Natural killer cell (primary cell): ENCODE results near the gene SLC9A7. TPM values are rescaled to one million over a fixed set of nuclear protein-coding genes. Genes with fewer than 3 reads are reported as not detected.

Experiments used
- ATAC-seq, 3 donors: fragments of 150-1000 bp in 2 of 3; fragments of 200-7000 bp in 1 of 3; cut with Tn5 transposase; 1 replicate in 1 of 3; 2 replicates in 2 of 3; pipeline ENCODE4 v1.10.0; 2021; ENCODE audit warnings: mild to moderate bottlenecking in 2 of 3, moderate library complexity in 2 of 3
- DNase-seq, 2 donors: peaks; one replicate each; pipeline versions ENCODE4 v3.0.0 to v3.0.0-alpha.2; 2013 to 2021; ENCODE audit warnings: mixed read lengths in 1 of 2
- H3K27ac ChIP-seq: one replicate; pipeline ENCODE4 v1.5.1; 2013; ENCODE audit warnings: mild to moderate bottlenecking, low read length
- H3K27me3 ChIP-seq: one replicate; pipeline ENCODE4 v1.6.1; 2013; ENCODE audit warnings: low read length; ENCODE audit not compliant: control insufficient read depth, insufficient read depth
- H3K36me3 ChIP-seq: one replicate; pipeline ENCODE4 v1.6.1; 2013; ENCODE audit warnings: low read length; ENCODE audit not compliant: control insufficient read depth, insufficient read depth
- H3K4me1 ChIP-seq: one replicate; pipeline ENCODE4 v1.6.1; 2013; ENCODE audit warnings: low read length; ENCODE audit not compliant: control insufficient read depth, insufficient read depth
- H3K4me3 ChIP-seq: one replicate; pipeline ENCODE4 v1.5.1; 2013; ENCODE audit warnings: low read length
- H3K9me3 ChIP-seq: one replicate; pipeline ENCODE4 v1.6.1; 2013; ENCODE audit warnings: low read length; ENCODE audit not compliant: control insufficient read depth, insufficient read depth
- H3K27ac Mint-ChIP-seq, 2 donors: one replicate each; pipeline ENCODE4 v1.8.0; 2022; ENCODE audit warnings: mild to moderate bottlenecking in 2 of 2, mixed read lengths in 2 of 2, moderate library complexity in 1 of 2
- H3K27me3 Mint-ChIP-seq, 2 donors: one replicate each; pipeline ENCODE4 v1.8.0; 2022; ENCODE audit warnings: low read depth in 2 of 2, mixed read lengths in 2 of 2
- H3K36me3 Mint-ChIP-seq: one replicate; pipeline ENCODE4 v1.8.0; 2022; ENCODE audit warnings: mixed read lengths
- H3K4me1 Mint-ChIP-seq, 2 donors: one replicate each; pipeline ENCODE4 v1.8.0; 2022; ENCODE audit warnings: mixed read lengths in 2 of 2
- H3K4me3 Mint-ChIP-seq: one replicate; pipeline ENCODE4 v1.8.0; 2022; ENCODE audit warnings: mild to moderate bottlenecking, moderate library complexity, mixed read lengths
- H3K9me3 Mint-ChIP-seq, 2 donors: one replicate each; pipeline ENCODE4 v1.8.0; 2022; ENCODE audit warnings: mixed read lengths in 2 of 2
- WGBS: methylation state at CpG from one replicate; pipeline ENCODE4 v1.1.7; 2013; ENCODE audit warnings: missing lambda C conversion rate; ENCODE audit not compliant: insufficient coverage; 5-methylcytosine and 5-hydroxymethylcytosine counted together
- intact Hi-C: fragments of 100-400 bp; cut with micrococcal nuclease; formaldehyde crosslinking; loops from one replicate; pipeline ENCODE4 v1.14.2; 2022
- total RNA-seq, 4 donors: library from RNA; stranded (reverse); fragments of 120-200 nt in 1 of 4; gene quantifications; one replicate each; pipeline versions ENCODE4 v1.2.3 to v1.2.4, GENCODE V29; 2013 to 2022
- TF ChIP-seq, protein P1 (sequence below): fragments of 200-600 bp; IDR thresholded peaks from one replicate; pipeline ENCODE4 v1.8.0; 2022; ENCODE audit warnings: antibody characterized with exemption

The SLC9A7 gene
- total RNA-seq, 3 donors from 2014 or later (not counting 1 experiment from before 2014, with no cell fraction given), result 0.39 to 1.1 (median 0.75) TPM

GRCh38 chrX:46573892-46574773, 184.8 kb downstream of the SLC9A7 start:
- peak overlapping the region; percentile 35 to 95 for H3K27ac Mint-ChIP-seq
- intact Hi-C loops, result loop anchor here (5.0 kb wide), 1 partner anchor 63 kb away; no protein-coding TSS in a partner anchor
- H3K4me1 ChIP-seq, result peaks cover 31% of the 10 kb centered on the region

GRCh38 chrX:46573331-46573891, 185.5 kb downstream of the SLC9A7 start, which contains the start of gene CHST7:
Gene CHST7 (plus strand): TSS chrX:46573765. CDS start chrX:46573932, 167 bp downstream.
- Histone ChIP-seq H3K27me3 (no peaks in the 10 kb centered on the region), H3K9me3 (no peaks in the 10 kb centered on the region), H3K36me3 (no peaks in the 10 kb centered on the region), H3K4me1 (peaks cover 31% of the 10 kb centered on the region), H3K4me3 (peak within 1 kb of the TSS; percentile 66), H3K27ac (peak within 1 kb of the TSS; percentile 70)
- 0% methylated on average over 32 of the region's 35 CpGs for WGBS
- intact Hi-C loops, result loop anchor here (5.0 kb wide), 1 partner anchor 64 kb away; no protein-coding TSS in a partner anchor
- no peaks in the 10 kb centered on the region for H3K36me3 Mint-ChIP-seq
- no peaks in the 10 kb centered on the region for H3K9me3 Mint-ChIP-seq
- peak; percentile 63 to 76 (median 72) for ATAC-seq
- DNase-seq, result peak; percentile 49 to 74
- peak within 1 kb of the TSS; percentile 35 to 95 for H3K27ac Mint-ChIP-seq
- TF ChIP-seq, protein P1, sequence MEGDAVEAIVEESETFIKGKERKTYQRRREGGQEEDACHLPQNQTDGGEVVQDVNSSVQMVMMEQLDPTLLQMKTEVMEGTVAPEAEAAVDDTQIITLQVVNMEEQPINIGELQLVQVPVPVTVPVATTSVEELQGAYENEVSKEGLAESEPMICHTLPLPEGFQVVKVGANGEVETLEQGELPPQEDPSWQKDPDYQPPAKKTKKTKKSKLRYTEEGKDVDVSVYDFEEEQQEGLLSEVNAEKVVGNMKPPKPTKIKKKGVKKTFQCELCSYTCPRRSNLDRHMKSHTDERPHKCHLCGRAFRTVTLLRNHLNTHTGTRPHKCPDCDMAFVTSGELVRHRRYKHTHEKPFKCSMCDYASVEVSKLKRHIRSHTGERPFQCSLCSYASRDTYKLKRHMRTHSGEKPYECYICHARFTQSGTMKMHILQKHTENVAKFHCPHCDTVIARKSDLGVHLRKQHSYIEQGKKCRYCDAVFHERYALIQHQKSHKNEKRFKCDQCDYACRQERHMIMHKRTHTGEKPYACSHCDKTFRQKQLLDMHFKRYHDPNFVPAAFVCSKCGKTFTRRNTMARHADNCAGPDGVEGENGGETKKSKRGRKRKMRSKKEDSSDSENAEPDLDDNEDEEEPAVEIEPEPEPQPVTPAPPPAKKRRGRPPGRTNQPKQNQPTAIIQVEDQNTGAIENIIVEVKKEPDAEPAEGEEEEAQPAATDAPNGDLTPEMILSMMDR, result no peak
- peak within 1 kb of the TSS; percentile 86 for H3K4me3 Mint-ChIP-seq
- H3K4me1 Mint-ChIP-seq, result peaks cover 20 to 32% of the 10 kb centered on the region in 2 donors
- H3K27me3 Mint-ChIP-seq, result no peaks in the 10 kb centered on the region

More at GRCh38 chrX:46573892-46574773, 184.8 kb downstream of the SLC9A7 start:
- DNase-seq, result peak; percentile 35 to 85
- no peaks in the 10 kb centered on the region for H3K9me3 Mint-ChIP-seq
- Histone ChIP-seq H3K36me3 (no peaks in the 10 kb centered on the region), H3K9me3 (no peaks in the 10 kb centered on the region), H3K27me3 (no peaks in the 10 kb centered on the region), H3K4me3 (peak overlapping the region; percentile 66), H3K27ac (peak overlapping the region; percentile 70)
- H3K4me1 Mint-ChIP-seq, result peaks cover 20 to 32% of the 10 kb centered on the region in 2 donors
- peak overlapping the region; percentile 86 for H3K4me3 Mint-ChIP-seq
- no peaks in the 10 kb centered on the region for H3K27me3 Mint-ChIP-seq
- peak; percentile 34 to 67 (median 57) for ATAC-seq
- no peaks in the 10 kb centered on the region for H3K36me3 Mint-ChIP-seq
- TF ChIP-seq, protein P1, result no peak
- WGBS, result under 1% methylated on average over 107 of the region's 107 CpGs

DNA sequence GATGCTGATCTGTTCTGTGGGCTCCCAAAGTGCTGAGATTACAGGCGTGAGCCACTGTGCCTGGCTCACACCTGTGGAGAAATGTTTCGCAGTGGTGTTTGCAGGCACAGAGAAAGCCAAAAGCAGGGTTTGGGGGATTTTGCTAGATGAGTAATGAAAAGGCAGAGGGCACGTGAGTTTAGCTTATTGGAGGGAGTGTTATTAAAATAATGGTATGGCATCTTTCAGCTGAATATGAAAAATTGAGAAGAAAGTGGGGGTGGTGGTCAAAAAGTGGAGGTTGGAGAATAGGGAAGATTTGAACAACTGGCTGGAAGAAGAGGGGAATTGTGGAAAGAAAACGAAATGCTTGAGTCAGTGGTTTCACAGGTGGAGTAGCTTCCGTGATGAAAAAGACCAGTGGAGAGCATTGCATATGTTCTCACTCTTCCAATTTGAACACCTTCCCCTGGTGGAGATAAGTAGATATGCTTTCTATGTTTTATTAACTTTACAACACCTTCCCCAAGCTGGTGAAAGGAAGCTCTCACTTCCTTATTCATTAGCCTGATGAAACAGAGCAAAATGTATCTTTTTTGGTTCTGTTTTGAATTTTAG, 186.5 kb downstream of the SLC9A7 start:
- Mint-ChIP-seq H3K36me3 (no peaks in the 10 kb centered on the region), H3K9me3 (no peaks in the 10 kb centered on the region), H3K4me1 (peaks cover 20 to 32% of the 10 kb centered on the region in 2 donors), H3K27ac (peak overlapping the region; percentile 35 to 95), H3K27me3 (no peaks in the 10 kb centered on the region), H3K4me3 (peak overlapping the region; percentile 86)
- TF ChIP-seq, protein P1, result peak; percentile 11
- 34% methylated on average over 3 of the region's 5 CpGs for WGBS
- Histone ChIP-seq H3K27ac (peak overlapping the region; percentile 70), H3K4me3 (peak overlapping the region; percentile 66), H3K9me3 (no peaks in the 10 kb centered on the region), H3K36me3 (no peaks in the 10 kb centered on the region), H3K27me3 (no peaks in the 10 kb centered on the region), H3K4me1 (peaks cover 31% of the 10 kb centered on the region)
- ATAC-seq (peak; percentile 28 to 57 (median 46)), DNase-seq (peak in 1 of 2 donors; percentile 68)
- intact Hi-C loops, result loop anchor here (1.0 to 5.0 kb wide), 3 partner anchors 27 to 125 kb away; partner anchors contain the start of gene ZNF674
